Measurements from ENCODE around the gene PDE4B. TPM values are rescaled to one million over a fixed set of nuclear protein-coding genes. Genes with fewer than 3 reads are reported as not detected.

Gene PDE4B
- polyA plus RNA-seq, 1 experiment, result 20.6 TPM

DNA sequence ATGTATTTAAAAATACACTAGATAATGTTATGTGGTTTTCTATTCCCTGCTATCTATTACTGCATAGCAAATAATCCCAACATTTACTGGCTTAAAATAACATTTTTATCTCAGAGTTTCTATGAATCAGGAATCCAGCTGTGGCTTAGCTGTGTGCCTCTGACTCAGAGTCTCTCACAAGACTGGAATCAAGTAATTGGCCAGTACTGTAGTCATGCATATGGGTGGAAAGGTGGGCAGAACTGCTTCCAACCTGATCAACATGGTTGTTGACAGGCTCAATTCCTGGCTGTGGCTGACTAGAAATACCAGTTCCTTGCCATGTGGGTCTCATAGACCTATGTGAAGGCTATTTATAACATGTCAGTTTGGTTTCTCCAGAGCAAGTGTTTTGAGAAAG, 131.8 kb downstream of the PDE4B start:
- Histone ChIP-seq H3K27me3 (ENCODE audit: control insufficient read depth, insufficient read depth, low read length) (no peaks in the 10 kb centered on the region), H3K36me3 (ENCODE audit: control insufficient read depth, insufficient read depth, low read length) (no peaks in the 10 kb centered on the region), H3K4me3 (ENCODE audit: low read depth, low read length) (no peak overlapping the region)
- POLR2A ChIA-PET, result no interaction called here
- CTCF ChIA-PET, result no interaction called here
- DNase-seq (ENCODE audit: low read depth), result no peak
- TF ChIP-seq, protein P1, sequence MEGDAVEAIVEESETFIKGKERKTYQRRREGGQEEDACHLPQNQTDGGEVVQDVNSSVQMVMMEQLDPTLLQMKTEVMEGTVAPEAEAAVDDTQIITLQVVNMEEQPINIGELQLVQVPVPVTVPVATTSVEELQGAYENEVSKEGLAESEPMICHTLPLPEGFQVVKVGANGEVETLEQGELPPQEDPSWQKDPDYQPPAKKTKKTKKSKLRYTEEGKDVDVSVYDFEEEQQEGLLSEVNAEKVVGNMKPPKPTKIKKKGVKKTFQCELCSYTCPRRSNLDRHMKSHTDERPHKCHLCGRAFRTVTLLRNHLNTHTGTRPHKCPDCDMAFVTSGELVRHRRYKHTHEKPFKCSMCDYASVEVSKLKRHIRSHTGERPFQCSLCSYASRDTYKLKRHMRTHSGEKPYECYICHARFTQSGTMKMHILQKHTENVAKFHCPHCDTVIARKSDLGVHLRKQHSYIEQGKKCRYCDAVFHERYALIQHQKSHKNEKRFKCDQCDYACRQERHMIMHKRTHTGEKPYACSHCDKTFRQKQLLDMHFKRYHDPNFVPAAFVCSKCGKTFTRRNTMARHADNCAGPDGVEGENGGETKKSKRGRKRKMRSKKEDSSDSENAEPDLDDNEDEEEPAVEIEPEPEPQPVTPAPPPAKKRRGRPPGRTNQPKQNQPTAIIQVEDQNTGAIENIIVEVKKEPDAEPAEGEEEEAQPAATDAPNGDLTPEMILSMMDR (IDR thresholded peaks at IDR 0.05; ENCODE audit: insufficient read depth, low read depth, low read length), result no peak

DNA sequence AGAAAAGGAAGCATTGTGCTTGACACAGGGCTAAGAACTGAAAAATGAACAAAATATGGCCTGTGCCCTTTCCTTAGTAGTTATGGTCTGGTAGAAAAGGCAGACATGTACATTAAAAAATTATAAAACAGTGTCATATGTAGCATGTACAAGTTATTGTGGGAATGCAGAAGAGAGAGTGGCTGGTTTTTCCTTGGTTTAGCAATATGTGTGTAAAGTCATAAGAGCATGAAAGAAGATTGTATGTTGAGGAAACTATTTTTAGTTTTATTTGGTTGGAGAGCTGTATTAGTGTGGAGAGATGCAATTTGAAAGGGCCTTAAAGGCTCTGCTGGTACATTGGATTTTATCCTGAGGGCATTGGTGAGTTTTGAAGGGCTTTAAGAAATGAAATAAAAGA, 145.8 kb downstream of the PDE4B start:
- POLR2A ChIA-PET, result no interaction called here
- TF ChIP-seq, protein P1 (IDR thresholded peaks at IDR 0.05; ENCODE audit: insufficient read depth, low read depth, low read length), result no peak
- no peaks in the 10 kb centered on the region for H3K27me3 ChIP-seq (ENCODE audit: control insufficient read depth, insufficient read depth, low read length)

DNA sequence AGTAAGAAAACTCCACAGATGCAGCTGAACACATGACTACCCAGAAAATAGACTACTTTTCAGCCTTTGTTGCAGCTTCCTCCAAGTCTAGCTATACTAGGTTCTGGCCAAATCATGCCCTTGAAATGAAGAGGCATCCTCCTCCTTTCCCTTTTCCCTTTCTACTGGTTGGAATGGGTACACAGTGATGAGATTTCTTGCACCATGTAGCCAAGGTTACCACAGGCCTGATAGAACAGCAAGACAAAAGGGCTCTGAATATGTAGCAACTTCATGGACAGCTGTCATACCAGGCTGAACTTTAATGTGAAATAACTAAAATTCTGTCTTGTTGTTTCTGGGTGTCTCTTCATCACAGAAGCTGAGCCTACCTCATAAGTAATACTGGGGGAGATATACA, 146.5 kb downstream of the PDE4B start:
- TF ChIP-seq, protein P1 (IDR thresholded peaks at IDR 0.05; ENCODE audit: insufficient read depth, low read depth, low read length), result no peak
- H3K4me3 ChIP-seq (ENCODE audit: low read depth, low read length), result no peak overlapping the region
- H3K36me3 ChIP-seq (ENCODE audit: control insufficient read depth, insufficient read depth, low read length), result no peaks in the 10 kb centered on the region
- H3K27me3 ChIP-seq (ENCODE audit: control insufficient read depth, insufficient read depth, low read length), result no peaks in the 10 kb centered on the region
- CTCF ChIA-PET, result interaction anchor here (1.1 kb wide), 1 partner anchor 9 kb away, joined by 5 read pairs; no protein-coding TSS in a partner anchor
- POLR2A ChIA-PET, result no interaction called here
- DNase-seq (ENCODE audit: low read depth), result no peak

More for the DNA sequence above, 145.8 kb downstream of the PDE4B start:
- CTCF ChIA-PET, result no interaction called here
- DNase-seq (ENCODE audit: low read depth), result no peak
- no peak overlapping the region for H3K4me3 ChIP-seq (ENCODE audit: low read depth, low read length)
- no peaks in the 10 kb centered on the region for H3K36me3 ChIP-seq (ENCODE audit: control insufficient read depth, insufficient read depth, low read length)

DNA sequence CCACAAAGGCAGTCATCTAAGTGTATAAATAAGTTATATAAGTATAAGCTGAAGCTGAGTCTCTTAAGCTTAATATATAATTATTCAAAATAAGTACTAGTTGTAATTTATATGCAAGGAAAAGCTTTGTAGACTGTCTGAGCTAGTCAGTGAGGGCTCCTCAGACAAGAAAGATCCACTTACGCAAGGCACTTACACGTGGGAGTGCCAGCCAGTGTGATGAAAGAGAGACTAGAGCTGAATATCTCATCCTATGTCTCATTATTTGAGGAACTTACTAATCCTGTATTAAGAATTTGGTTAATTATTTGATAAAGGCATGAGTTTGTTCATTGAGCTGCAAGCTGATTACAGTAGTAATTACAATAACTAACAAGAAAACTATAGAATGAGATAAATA, 146.9 kb downstream of the PDE4B start:
- ChIA-PET CTCF (interaction anchor here (1.1 kb wide), 1 partner anchor 9 kb away, joined by 5 read pairs; no protein-coding TSS in a partner anchor), POLR2A (no interaction called here)
- Histone ChIP-seq H3K27me3 (ENCODE audit: control insufficient read depth, insufficient read depth, low read length) (no peaks in the 10 kb centered on the region), H3K4me3 (ENCODE audit: low read depth, low read length) (no peak overlapping the region), H3K36me3 (ENCODE audit: control insufficient read depth, insufficient read depth, low read length) (no peaks in the 10 kb centered on the region)
- TF ChIP-seq, protein P1 (IDR thresholded peaks at IDR 0.05; ENCODE audit: insufficient read depth, low read depth, low read length), result no peak
- no peak for DNase-seq (ENCODE audit: low read depth)

DNA sequence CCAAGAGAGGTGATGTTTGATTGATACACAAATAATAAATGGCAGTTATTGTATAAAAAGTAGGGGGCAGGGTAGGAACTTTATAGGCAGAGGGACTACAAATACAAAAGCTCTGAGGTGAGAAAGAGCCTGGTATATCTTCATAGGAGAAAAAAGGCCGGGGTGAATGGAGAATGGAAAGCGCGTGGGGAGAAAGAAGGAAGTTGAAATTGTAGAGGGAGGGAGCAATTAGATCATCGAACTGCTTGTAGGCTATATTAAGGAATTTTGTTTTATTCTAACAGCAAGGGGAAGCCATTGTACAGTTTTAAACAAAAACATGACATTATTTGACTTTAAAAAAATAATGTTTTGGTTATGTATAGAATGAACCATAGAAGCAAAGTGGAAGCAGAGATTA, 147.4 kb downstream of the PDE4B start:
- DNase-seq (ENCODE audit: low read depth), result no peak
- Histone ChIP-seq H3K36me3 (ENCODE audit: control insufficient read depth, insufficient read depth, low read length) (no peaks in the 10 kb centered on the region), H3K4me3 (ENCODE audit: low read depth, low read length) (no peak overlapping the region), H3K27me3 (ENCODE audit: control insufficient read depth, insufficient read depth, low read length) (no peaks in the 10 kb centered on the region)
- ChIA-PET CTCF (no interaction called here), POLR2A (no interaction called here)
- TF ChIP-seq, protein P1 (IDR thresholded peaks at IDR 0.05; ENCODE audit: insufficient read depth, low read depth, low read length), result no peak
